Right renal cortex interstitium (tissue), 3 donors: ENCODE data around the gene ZNF649. TPM values are rescaled to one million over a fixed set of nuclear protein-coding genes. Genes with fewer than 3 reads are reported as not detected.
A peak's percentile ranks its signal among the peaks of the same experiment; 100 is the strongest.
"Not testable (repeated sequence)": the region's sequence is repeated elsewhere in the genome, so short reads cannot be mapped to it uniquely, and the experiment has no call there.

ENCODE experiments used
- DNase-seq, 3 donors: peaks; one replicate each; pipeline ENCODE4 v3.0.0-alpha.2; 2013; ENCODE audit warnings: low read depth in 3 of 3, low spot score in 2 of 3
- polyA plus RNA-seq, 3 donors: library from polyadenylated mRNA; unstranded; fragments of 120-200 nt; gene quantifications; one replicate each; pipeline ENCODE4 v1.2.1, GENCODE V29; 2013; ENCODE audit not compliant: insufficient read length in 3 of 3

The ZNF649 gene
- polyA plus RNA-seq = 10 to 100 TPM; 29.1 to 34.0 (median 33.0) TPM

DNA sequence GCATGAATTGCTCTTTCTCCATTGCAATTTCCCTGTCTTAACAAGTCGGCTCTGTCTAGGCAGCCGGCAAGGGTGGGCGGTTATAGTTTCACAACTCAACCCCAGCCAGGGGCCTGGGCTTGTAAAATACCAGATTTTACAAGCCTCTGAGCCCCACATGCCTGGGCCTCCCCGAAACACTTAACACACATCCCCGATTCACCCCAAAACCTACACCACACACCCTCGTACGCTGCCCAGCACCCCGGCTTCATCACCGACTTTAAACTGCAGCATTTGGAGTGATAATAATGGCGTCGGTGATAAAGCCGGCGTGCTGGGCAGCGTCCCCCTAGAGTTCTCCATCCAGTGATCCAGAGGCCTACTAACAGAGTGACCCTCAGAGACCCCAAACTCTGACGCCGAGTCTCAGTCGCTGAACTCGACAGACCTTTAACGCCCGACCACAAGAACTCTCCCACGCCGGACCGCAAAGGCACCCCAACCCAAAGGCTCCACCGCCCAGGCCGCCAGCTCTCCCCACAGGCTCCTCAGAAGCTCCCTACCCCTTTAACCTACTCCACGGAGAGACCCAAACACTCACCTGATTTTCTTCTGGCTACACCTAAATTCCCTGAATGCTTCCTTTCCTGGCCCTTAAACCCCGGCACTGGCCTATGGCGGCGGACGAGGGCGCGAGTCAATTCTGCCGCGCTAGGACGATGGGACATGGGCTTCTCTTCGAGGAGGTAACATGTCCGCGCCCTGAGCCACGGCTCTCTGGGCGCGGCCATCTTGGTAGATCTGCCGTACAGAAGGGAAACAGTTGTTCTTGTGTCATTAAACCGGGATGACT, at the start of gene ZNF649:
TSS of gene ZNF649 (minus strand) at position 687 of the 835 bp plus-strand sequence. CDS start 4,910 bp downstream, outside the sequence.
- DNase-seq = peak; percentile 83 to 84 (median 84)

DNA sequence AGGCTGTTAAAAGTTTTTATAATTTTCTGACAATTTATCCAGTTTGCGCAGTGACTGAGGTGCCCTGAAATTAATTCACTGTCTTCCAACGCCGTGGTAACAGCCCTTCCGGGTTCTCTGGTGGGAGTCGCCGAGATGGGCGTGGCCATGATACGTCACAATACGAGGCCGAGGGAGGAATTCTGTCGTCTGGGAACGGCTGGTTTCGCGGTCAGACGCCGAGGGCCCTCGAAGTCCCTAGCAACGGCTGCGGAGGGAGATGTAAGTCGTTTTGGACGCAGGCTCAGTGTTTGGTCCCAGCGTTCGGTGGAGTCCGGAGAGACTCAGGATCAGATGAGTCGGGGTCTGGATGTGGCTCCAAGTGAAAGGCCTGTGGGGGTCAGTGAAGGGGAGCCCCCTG, 44.2 kb upstream of the ZNF649 start:
- DNase-seq = peak; percentile 50 to 68 (median 62)

- no peak for DNase-seq
Measured at GRCh38 chr19:51946602-51947001, 41.8 kb upstream of the ZNF649 start.

GRCh38 chr19:51944798-51945552, 40.2 kb upstream of the ZNF649 start:
- no peak for DNase-seq

GRCh38 chr19:51938936-51939335, 34.1 kb upstream of the ZNF649 start:
- no peak for DNase-seq

- DNase-seq = no peak
Measured at GRCh38 chr19:51931921-51932320, 27.1 kb upstream of the ZNF649 start.

- no peak for DNase-seq
Measured at GRCh38 chr19:51927859-51928258, 23.0 kb upstream of the ZNF649 start.

GRCh38 chr19:51926784-51927741, 22.2 kb upstream of the ZNF649 start, which contains the start of gene ZNF613:
Gene ZNF613, plus strand, starts transcription at chr19:51927472. Its CDS starts 8,749 bp downstream, at chr19:51936221.
- peak; percentile 93 to 99 (median 95) for DNase-seq

GRCh38 chr19:51926426-51926783, 21.6 kb upstream of the ZNF649 start:
- no peak for DNase-seq

DNA sequence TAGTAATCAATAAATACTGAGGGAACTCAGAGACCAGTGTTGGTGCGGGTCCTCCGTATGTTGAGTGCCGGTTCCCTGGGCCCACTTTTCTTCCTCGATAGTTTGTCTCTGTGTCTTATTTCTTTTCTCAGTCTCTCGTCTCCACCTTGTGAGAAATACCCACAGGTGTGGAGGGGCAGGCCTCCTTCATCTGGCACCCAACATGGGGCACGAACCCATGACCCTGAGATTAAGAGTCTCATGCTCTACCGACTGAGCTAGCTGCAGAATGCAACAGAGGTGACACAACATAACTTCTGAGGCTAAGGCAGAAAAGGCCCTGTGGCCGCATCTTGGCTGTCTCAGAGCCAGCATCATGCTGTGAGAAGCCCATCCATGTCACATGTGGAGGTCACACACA, 17.1 kb upstream of the ZNF649 start:
- DNase-seq = no peak

DNA sequence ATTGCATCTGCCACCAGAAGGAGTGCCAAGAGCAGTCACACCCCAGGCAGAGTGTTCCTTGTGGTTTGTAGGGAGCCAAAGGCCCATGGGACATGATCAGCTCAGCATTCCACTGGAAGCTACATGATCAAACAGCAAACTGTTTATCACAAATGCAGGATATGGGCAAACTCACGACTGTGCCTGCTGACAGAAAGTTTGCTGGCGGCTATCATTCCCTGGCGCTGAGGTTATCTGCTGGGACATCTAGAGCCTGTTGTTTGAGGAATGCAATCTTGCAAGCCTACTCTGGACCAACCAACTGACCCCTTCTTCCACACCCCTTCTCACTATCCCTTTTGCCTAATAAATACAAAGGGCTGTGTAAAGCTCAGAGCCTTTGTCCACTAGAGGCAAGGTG, 14.8 kb upstream of the ZNF649 start:
- DNase-seq = no peak

GRCh38 chr19:51916167-51916566, 11.3 kb upstream of the ZNF649 start:
- no peak for DNase-seq

- DNase-seq = no peak
Measured at GRCh38 chr19:51915324-51915867, 10.6 kb upstream of the ZNF649 start.

DNA sequence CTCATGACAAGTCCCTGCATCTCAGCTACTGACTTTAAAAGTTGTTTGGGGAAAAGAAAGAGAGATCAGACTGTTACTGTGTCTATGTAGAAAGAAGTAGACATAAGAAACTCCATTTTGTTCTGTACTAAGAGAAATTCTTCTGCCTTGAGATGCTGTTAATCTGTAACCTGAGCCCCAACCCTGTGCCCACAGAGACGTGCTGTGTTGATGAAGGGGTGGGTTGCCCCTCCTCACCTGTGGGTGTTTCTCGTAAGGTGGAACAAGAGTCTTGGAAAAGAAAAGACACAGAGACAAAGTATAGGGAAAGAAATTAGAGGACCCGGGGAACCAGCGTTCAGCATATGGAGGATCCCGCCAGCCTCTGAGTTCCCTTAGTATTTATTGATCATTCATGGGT, 3.2 kb upstream of the ZNF649 start:
- DNase-seq = not testable (repeated sequence)

DNA sequence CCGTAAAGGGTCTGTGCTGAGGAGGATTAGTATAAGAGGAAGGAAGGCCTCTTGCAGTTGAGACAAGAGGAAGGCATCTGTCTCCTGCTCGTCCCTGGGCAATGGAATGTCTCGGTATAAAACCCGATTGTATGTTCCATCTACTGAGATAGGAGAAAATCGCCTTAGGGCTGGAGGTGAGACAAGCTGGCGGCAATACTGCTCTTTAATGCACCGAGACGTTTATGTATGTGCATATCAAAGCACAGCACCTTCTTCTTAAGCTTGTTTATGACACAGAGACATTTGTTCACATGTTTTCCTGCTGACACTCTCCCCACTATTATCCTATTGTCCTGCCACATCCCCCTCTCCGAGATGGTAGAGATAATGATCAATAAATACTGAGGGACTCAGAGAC, 1.3 kb upstream of the ZNF649 start:
- DNase-seq = not testable (repeated sequence)

DNA sequence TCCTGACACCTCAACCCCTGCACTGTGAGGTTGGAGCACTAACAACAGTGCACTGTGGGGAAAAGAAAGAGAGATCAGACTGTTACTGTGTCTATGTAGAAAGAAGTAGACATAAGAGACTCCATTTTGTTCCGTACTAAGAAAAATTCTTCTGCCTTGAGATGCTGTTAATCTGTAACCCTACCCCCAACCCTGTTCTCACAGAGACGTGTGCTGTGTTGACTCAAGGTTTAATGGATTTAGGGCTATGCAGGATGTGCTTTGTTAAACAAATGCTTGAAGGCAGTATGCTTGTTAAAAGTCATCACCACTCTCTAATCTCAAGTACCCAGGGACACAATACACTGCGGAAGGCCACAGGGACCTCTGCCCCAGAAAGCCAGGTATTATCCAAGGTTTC, 822 bp upstream of the ZNF649 start:
- DNase-seq = not testable (repeated sequence)

GRCh38 chr19:51905206-51905605, 389 bp upstream of the ZNF649 start:
- no peak for DNase-seq

GRCh38 chr19:51903192-51903591, 1.6 kb downstream of the ZNF649 start:
- no peak for DNase-seq

DNA sequence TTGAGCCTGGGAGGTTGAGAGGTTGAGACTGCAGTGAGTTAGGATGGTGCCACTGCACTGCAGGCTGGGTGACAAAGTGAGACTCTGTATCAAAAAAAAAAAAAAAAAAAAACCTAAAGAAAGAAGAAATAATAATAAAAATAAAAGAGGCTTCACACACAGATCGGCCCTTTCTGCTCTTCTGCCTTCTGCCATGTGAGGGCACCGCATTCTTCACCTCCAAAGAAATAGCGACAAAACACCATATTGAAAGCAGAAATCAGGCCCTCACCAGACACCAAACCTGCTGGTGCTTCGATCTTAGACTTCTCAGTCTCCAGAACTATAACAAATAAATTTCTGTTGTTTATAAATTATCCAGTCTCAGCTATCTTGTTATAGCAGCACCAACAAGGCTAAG, 3.0 kb downstream of the ZNF649 start:
- no peak for DNase-seq

GRCh38 chr19:51891193-51891747, 13.5 kb downstream of the ZNF649 start:
- no peak for DNase-seq
